OCI-LY1 (cell line): ENCODE data around the gene ANKRD52.
A peak's percentile ranks its signal among the peaks of the same experiment; 100 is the strongest.

Experiments
- CTCF ChIP-seq: fragments of 200-600 bp; sonication (generic), shearing (Covaris generic); IDR thresholded peaks from 2 replicates; pipeline ENCODE4 v1.5.1; 2017; ENCODE audit warnings: mild to moderate bottlenecking, antibody characterized with exemption, low read length, moderate library complexity, mixed read lengths
- EZH2 ChIP-seq: fragments of 200-600 bp; sonication (generic), shearing (Covaris generic); IDR thresholded peaks from 2 replicates; pipeline ENCODE4 v1.8.0; 2017; ENCODE audit warnings: borderline replicate concordance, mixed run types, mild to moderate bottlenecking, antibody characterized with exemption, low read length, moderate library complexity, mixed read lengths

- peak; percentile 56 for TF ChIP-seq CTCF
- no peak for TF ChIP-seq EZH2
These were observed 8.7 kb upstream of the ANKRD52 start, which contains the start of gene COQ10A for GRCh38 chr12:56266693-56267442.
